Activated naive CD8-positive, alpha-beta T cell treated with anti-CD3 and anti-CD28 coated beads, Interleukin-2, amount 50 U/mL, for 16 hours (primary cell): ENCODE measurements around the gene HIF3A.
"Not testable (repeated sequence)": the region's sequence is repeated elsewhere in the genome, so short reads cannot be mapped to it uniquely, and the experiment has no call there.

Source experiments
- DNase-seq: peaks from one replicate; pipeline ENCODE4 v3.0.0-alpha.2; 2020; ENCODE audit warnings: low read depth, low spot score

Gene HIF3A

DNA sequence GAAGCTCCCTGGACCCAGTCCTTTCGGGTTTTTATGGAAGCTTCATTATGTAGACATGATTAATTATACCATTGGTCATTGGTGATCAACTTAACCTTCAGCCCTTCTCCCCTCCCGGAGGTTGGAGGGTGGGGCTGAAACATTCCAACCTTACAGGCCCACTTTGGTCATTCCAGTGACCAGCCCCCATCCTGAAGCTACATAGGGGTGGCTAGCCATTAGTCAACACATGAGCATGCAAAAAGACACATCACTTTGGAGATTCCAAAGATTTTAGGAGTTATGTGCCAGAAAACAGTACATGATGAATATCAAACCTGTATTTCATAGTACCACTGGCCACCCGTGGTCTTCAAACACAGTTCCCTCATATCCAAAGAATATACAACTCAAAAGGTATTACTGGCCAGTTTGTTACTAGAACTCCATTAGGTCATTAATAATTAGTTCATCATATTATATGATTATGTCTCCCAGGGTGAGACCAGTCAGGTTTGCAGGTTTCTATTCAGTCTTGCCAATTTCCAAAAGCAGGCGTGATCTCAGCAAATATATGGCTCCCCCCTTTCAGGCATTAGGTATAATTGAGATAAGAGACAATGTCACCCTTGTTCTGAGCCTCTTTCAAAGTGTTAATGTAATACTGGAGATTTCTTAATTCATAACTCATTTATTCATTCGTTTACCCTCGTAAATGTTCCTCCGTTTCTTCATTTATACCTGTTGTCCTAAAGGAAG, 61.2 kb downstream of the HIF3A start:
- no peak for DNase-seq

DNA sequence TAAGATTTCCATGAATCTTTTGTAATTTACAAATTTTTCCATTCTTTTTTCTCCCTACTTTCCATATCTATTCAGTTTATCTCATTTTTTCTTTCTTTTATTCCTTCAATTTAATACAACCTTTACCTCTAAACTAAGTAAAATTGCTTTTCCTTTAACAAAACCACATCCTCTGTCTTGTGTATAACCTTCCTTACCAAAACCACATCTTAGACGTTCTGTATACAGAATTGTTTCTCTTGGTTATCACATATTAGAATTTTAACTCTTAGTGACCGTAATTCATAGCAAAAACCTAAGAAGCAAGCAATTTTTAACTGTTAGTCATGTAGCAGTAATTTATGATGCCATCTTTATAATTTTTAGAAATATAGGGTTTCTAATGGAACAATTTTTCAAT, 65.1 kb downstream of the HIF3A start:
- DNase-seq, result no peak

DNA sequence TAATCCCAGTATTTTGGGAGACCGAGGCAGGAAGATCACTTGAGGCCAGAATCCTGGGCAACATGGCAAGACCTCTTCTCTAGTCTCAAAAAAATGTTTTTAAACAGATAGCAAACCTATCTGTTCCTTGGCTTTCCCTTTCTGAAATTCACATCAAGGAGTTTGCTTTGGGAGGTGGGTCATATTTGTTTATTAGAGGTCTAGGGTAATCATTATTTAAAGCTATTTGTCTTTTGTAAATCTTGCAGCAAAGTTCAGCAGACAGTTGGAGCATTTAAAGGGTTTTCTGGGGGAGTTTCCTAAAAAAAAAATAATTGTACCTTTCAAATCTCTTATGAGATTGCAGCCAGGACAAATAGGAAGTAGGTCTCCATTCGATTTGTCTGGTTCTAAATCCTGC, 67.5 kb downstream of the HIF3A start:
- no peak for DNase-seq

DNA sequence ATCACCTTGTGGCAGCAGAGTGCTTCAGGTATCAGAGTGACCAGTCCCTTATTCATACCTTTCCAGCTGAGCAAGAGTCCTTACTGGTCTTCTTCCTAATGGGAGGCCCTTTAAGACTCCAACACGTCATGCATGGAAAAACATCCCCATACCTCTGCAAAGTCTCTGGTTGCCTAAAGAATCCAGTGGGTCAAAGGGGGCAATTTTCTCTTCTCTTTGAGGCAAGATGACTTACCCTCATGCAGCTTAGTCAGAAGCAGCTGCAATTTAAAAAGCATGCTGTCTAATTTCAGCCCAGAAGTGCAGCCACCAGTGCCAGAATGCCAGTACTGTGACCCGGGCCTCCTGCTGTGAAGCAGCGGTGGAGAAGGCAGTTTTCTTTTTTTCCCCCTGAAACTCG, 68.7 kb downstream of the HIF3A start:
- DNase-seq, result no peak

DNA sequence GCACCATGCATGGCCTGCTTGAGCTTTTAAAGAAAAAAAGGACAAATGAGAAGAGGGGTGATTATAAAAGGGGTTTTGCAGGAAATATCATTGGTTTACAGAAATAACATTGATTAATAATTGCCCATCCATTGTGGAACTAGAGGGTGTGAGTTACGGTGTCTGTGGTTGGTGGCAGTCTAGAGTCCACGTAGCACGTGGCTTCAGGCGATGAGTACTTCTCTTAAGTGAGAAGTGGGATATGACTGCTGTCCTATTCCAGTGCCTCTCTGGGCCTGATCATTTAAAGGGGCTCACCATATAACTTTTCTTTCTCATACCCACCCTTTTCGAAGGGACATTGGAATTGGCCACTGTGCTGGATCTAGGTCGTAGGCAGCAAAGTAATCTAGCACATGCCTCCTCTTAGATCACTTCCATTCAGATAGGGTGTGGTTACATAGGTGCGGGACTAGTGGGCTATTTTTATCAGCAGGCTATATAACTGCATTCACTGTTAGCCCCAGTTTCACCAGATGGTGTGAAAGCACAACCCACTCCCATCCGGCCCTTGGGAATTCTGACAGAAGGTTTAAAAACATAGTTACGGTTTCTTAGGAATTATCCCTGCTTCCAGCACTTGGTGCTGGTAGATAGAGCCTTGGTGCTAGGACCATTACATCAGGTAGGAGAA, 69.9 kb downstream of the HIF3A start:
- DNase-seq, result no peak

DNA sequence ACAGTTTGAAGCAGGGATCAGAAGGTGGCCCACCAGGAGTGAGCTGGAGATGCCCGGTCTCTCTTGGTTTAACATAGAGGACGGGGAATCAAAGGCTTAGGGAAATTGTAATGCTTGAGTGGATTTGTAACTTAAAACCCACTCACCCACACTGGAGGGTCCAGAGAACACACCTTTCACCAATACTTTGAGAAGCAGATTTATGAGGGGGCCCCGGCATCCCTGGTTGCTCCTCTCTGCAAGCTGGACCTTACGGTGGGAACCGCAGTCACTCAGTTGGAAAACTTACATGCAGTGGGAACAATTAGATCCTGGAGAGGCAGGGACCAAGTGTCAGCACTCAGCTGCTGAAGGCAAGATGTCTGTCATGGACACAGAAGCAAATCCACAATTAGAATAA, 70.6 kb downstream of the HIF3A start:
- DNase-seq, result no peak

DNA sequence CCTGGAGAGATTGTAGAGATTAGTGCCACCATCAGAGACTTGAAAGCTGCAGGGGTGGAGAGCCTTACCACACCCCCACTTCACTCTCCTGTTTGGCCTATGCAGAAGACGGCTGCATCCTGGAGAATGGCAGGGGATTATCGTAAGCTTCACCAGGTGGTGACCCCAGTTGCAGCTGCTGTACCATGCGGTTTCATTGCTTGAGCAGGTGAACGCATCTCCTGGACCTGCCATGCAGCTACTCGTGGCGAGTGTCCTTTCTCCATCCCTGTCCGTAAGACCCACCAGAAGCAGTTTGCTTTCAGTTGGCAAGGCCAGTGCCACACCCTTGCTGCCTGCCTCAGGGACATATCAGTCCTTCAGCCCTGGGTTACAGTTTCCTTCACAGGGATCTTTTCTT, 71.3 kb downstream of the HIF3A start:
- DNase-seq, result no peak

DNA sequence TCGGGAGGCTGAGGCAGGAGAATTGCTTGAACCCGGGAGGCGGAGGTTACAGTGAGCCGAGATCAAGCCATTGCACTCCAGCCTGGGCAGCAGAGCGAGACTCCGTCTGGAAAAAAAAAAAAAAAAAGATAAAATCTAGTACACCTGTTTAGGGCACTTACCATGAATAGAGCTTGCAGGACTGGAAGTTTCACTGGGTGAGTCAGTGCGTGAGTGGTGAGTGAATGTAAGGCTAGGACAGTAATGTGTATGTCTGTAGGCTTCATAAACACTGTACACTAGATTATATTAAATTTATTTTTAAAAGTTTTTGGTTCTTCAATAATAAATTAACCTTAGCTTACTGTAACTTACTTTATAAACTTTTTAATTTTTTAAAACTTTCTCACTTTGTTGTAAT, 73.0 kb downstream of the HIF3A start:
- DNase-seq, result no peak

DNA sequence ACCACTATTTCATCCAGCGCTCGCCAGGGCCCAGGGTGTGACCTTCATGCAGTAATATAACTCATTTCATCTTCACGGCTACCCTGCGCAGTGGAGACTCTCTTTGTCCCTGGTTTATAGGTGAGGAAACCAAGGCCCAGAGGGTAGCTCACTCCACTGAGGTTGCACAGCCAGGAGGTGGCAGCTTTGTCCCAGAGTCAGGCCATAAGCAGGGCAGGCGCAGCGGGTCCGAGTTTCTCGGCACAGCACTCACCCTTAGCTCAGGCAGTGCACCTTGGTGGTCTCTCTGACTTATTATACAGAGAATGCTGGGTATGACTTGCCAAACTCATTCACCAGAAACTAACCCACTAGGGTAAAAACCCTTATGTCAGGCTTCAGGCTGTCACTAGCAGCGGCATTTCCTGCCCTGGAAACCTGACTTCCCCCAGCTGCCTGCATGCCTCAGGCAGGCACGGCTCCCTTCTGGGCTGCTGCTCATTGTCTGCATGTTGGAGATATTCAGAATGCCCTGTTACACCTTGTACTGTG, 74.6 kb downstream of the HIF3A start:
- DNase-seq, result no peak

DNA sequence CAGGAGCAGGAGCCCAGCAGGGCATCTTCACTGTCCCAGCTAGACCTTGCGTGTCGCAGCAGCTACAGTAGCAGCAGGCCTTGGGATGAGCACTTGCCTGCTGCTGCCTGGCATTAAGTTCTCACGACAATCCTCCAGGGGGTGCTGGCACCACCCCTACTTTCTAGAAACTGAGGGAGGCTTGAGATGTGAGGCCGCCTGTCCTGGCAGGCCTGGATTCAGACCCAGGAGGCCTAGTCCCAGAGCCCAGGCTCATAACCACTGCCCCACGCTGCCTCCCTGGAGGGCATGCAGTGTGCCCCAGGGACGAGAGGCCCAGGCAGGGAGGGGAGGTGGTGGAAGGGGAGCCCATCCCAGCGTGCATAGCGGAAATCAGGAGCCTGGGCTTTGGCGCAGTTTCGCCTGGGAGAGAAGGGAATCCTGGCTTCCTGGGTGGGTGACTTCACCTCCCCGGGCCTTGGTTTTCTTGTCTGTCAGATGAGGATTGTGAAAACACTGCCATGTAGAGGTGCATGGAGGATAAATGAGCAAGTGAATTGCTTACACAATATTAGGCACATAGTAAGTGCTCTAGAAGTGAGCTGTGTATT, 76.2 kb downstream of the HIF3A start:
- no peak for DNase-seq

DNA sequence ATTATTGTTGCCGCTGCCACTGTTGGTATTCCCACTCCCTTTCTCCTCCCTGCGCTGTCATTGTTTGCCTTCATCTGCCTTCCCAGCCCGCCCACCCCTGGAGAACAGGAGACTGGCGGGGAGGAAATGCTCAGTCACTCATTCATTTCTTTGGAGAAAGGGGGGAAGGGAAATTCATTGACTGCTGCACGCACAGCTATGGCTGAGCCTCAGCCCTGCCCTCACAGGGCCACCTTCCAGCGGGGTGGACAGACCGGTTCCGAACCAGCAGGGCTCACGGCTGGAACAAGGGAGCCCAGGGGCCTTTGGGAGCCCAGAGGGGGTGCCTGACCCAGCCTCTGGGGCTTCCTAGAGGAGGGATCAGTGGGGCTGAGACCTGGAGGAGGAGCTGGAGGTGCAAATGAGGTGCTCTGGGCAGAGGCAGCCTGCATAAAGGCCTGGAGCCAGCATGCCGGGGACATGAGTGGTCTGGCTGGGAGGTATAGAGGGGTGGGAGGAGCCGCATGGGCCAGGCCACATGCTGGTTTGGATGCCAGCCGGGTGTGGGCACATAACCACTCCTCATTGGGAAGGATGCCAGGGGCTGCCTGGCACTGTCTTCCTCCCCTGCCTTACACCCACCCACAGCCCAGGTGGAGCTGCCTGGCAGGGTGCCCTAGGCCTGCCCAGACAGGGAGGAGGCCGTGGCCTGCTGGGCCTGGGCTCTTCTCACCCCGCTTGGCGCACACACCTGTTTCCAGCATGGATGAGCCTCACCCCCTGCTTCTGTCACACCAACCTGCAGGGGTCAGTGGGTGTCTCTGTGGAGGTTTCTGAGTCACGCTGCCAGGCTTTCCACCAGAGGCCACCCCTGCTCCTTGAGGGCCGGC, 76.9 kb downstream of the HIF3A start:
- no peak for DNase-seq

DNA sequence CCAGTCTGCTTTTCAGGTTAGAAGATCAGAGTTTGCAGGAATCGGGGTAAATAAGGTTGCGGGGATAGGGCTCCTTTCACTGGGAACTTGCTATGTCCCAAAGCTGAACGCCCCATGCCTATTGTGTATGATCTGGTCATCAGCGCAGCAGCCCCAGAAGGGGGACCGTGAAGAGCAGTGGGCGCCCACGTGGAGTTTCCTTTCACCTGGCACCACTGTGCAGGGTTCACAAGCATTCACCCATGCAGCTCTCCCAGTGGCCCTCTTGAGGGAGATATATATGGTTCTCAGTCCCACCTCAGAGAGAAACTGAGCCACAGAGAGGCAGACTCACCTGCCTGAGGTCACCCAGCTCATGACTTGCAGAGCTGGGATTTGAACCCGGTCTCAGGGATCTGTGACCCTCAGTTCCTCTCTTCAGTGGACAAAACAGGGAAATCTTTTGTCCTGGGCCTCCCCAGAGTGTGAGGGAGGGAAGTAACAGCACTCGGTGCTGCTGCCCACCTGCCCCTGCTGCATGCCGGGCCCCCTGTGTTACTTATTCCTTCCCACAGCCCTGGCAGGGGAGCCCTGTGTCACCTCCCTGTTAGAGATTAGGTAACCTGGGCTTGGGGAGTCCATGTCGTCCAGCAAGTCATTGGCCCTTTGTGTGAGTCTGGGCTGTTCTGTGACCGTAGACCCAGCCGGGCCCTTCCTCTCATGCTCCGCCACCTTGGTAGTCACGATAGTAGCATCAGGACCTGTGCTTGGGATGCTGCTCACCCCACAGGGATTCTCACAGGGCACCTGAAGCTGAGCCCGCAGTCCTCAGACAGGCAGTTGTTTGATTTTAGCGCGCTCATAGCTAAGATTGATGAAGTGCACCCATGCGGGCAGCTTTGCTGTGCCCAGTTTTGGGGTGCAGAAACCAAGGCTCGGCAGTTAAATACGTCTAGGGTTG, 78.0 kb downstream of the HIF3A start:
- no peak for DNase-seq

DNA sequence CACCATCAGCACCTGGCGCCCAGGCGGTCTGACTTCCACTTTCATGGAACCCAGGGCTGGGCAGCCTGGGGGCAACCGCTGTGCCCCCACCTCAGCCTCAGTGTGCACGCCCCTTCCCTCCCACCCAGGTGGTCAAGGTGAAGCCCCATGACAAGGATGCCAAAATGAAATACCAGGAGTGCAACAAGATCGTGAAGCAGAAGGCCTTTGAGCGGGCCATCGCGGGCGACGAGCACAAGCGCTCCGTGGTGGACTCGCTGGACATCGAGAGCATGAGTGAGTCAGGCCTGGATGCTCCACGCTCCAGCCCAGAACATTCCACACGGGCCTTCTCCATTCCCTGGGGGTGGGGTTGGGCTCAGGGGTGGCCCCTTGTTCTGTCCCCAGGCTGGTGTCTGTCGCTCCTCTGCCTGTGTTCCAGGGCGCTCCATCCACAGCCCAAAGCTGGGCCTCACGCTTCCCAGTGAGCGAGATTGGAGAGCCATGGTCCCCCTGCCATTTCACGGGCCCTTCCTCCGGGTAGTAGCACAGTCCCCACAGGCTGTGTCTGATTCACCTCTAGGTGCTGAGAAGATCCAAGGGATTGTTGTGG, 78.7 kb downstream of the HIF3A start:
- DNase-seq, result not testable (repeated sequence)

DNA sequence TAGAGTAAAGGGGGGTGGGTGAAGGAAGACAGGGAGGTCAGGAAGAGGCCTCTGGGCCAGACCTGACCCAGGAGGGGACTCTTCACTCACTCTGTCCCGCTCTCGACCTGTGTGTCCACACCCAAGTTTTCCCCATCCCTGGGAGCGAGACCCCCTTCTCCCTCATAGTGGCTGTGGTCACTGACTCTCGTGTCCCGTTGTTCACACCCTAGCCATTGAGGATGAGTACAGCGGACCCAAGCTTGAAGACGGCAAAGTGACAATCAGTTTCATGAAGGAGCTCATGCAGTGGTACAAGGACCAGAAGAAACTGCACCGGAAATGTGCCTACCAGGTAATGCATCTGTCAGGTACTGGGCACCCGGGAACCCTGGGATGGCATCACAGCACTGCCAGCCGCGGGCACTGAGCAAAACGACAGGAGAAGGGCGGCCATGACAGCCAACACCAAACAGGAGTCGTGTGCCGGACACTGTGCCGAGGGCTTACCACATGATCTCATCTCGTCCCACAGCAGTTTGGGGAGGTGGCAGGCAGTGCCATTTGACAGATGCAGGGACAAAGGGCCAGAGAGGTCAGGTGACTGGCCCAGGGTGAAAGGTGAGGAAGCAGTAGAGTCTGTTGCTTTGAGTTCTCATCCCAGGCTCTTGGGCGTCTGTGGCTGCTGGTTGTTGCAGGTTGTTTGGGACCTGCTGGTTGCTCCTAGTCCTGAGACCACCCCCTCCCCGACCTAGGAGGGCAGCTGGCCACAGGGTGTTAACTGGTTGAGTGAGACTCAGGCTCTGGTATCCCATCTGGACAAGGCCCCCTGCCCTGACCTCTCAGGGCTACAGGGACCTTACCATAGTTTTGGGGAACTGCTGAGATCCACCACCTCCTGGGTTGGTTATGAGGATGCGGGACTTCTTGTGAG, 79.7 kb downstream of the HIF3A start:
- no peak for DNase-seq

DNA sequence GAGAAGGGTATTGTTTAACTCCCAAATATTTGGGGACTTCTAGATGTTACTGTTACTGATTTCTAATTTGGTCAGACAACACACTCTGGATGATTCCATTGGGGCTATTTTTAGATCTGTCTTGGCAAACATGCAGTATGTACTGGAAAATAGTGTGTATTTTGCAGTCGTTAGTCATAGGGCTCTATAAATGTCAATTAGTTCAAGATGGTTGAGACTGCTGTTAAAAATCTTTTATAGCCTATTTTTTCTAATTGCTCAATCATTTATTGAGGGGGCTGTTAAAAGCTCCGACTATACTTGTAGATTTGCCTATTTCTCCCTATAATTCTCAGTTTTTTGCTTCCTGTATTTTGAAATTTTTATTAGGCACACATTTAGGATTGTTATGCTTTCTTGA, 81.4 kb downstream of the HIF3A start:
- no peak for DNase-seq

DNA sequence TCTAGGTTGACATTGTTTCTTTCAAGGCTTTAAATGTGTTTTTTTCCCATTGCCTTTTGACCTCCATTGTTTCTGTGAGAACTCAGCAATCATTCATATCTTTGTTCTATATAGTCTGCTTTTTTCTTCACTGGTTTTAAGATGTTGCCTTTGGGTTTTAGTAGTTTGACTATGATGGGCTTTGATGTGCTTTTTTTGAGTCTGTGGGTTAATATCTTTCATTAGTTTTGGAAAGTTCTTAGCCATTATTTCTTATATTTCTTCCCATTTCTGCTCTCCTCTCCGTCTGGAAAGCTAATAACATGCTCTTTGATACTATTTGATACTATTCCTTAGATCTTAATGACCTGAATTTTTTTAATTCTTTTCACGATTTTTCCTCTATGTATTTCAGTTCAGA, 83.8 kb downstream of the HIF3A start:
- DNase-seq, result no peak

DNA sequence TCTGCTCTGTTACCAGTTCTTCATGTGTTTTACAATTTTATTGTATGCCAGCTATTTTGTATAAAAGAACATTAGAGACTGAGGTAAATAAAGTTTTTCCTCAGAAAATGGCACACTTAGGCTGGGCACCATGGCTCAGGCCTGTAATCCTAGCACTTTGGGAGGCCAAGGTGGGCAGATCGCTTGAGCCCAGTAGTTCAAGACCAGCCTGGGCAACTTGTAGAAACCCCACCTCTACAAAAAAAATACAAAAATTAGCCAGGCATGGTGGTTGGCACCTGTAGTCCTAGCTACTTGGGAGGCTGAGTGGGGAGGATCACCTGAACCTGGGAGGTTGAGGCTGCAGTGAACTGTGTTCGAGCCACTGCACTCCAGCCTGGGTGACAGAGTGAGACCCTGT, 84.5 kb downstream of the HIF3A start:
- DNase-seq, result no peak

DNA sequence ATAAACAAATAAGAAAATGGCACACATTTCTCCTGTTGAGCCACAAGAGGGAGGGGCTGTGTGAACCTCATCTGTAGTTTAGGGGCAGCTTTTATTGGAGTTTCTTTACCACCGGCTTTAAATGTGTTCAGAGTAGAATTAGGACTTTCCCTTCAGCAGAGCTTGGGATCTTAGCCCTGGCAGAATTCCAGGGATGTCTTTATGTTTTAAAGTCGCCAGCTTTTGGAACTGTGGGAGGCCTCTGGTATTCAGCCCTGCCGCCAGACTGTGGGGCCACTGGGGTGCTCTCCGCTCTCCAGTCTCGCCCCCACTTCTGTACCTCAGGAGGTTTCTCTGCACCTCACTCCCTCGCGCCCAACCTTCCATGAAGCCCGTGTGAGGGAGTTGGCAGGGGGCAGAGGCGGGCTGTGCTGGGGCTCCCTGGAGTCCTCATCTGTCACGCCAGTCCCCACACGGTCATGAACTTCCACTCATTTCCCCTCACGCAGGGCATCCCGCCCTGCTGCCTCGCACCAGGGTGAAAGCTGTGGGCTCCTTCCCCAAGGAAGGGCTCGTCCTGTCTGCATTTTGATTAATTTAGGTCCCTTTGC, 85.0 kb downstream of the HIF3A start:
- no peak for DNase-seq
